Astrocyte (in vitro differentiated cells and primary cell): ENCODE results near the gene POLD4. TPM values are rescaled to one million over a fixed set of nuclear protein-coding genes. Genes with fewer than 3 reads are reported as not detected.
A peak's percentile ranks its signal among the peaks of the same experiment; 100 is the strongest.

Experiments used
- DNase-seq: peaks from one replicate; pipeline ENCODE4 v3.0.0-alpha.2; 2010; ENCODE audit warnings: low read depth
- FAIRE-seq: peaks from 2 replicates; lab custom pipeline; 2011; peaks lifted over from hg19 to GRCh38; lab: Jason Lieb, UNC
- H2AFZ ChIP-seq: 2 replicates; pipeline ENCODE4 v1.6.0; 2012; ENCODE audit warnings: low read depth, low read length, inconsistent platforms
- H3K27ac ChIP-seq: 2 replicates; pipeline ENCODE4 v1.5.1; 2011; ENCODE audit warnings: low read depth, low read length, inconsistent platforms
- H3K27me3 ChIP-seq: 2 replicates; pipeline ENCODE4 v1.6.0; 2011; ENCODE audit warnings: low read length, inconsistent platforms; ENCODE audit not compliant: insufficient read depth
- H3K36me3 ChIP-seq: 2 replicates; pipeline ENCODE4 v1.5.1; 2011; ENCODE audit warnings: low read length, inconsistent platforms; ENCODE audit not compliant: insufficient read depth
- H3K4me1 ChIP-seq: 2 replicates; pipeline ENCODE4 v1.5.1; 2011; ENCODE audit warnings: low read length, inconsistent platforms; ENCODE audit not compliant: insufficient read depth
- H3K4me2 ChIP-seq: 2 replicates; pipeline ENCODE4 v1.6.0; 2012; ENCODE audit warnings: low read length, inconsistent platforms
- H3K4me3 ChIP-seq: 2 replicates; pipeline ENCODE4 v1.5.1; 2011; ENCODE audit warnings: low read depth, mild to moderate bottlenecking, low read length, inconsistent platforms; ENCODE audit not compliant: insufficient read depth
- H3K79me2 ChIP-seq: 2 replicates; pipeline ENCODE4 v1.6.0; 2012; ENCODE audit warnings: mild to moderate bottlenecking, low read length, inconsistent platforms; ENCODE audit not compliant: insufficient read depth
- H3K9ac ChIP-seq: 2 replicates; pipeline ENCODE4 v1.6.0; 2012; ENCODE audit warnings: mild to moderate bottlenecking, low read length, inconsistent platforms
- H3K9me3 ChIP-seq: 2 replicates; pipeline ENCODE4 v1.5.1; 2012; ENCODE audit warnings: low read depth, mild to moderate bottlenecking, low read length, inconsistent platforms; ENCODE audit not compliant: insufficient read depth
- H4K20me1 ChIP-seq: 2 replicates; pipeline ENCODE4 v1.6.0; 2012; ENCODE audit warnings: low read length, inconsistent platforms; ENCODE audit not compliant: insufficient read depth
- H3K27ac Mint-ChIP-seq: one replicate; pipeline ENCODE4 v1.8.0; 2021; ENCODE audit warnings: mild to moderate bottlenecking, mixed read lengths; ENCODE audit not compliant: unreplicated experiment
- H3K27me3 Mint-ChIP-seq: one replicate; pipeline ENCODE4 v1.8.0; 2021; ENCODE audit warnings: low read depth, mixed read lengths; ENCODE audit not compliant: unreplicated experiment
- H3K36me3 Mint-ChIP-seq: one replicate; pipeline ENCODE4 v1.8.0; 2021; ENCODE audit warnings: low read depth, mixed read lengths; ENCODE audit not compliant: unreplicated experiment
- H3K4me1 Mint-ChIP-seq: one replicate; pipeline ENCODE4 v1.8.0; 2021; ENCODE audit warnings: low read depth, mixed read lengths; ENCODE audit not compliant: unreplicated experiment
- H3K4me3 Mint-ChIP-seq: one replicate; pipeline ENCODE4 v1.8.0; 2021; ENCODE audit warnings: mild to moderate bottlenecking, moderate library complexity, mixed read lengths; ENCODE audit not compliant: unreplicated experiment
- H3K9me3 Mint-ChIP-seq: one replicate; pipeline ENCODE4 v1.8.0; 2021; ENCODE audit warnings: mild to moderate bottlenecking, mixed read lengths; ENCODE audit not compliant: unreplicated experiment
- EZH2 ChIP-seq: IDR thresholded peaks from 2 replicates; pipeline ENCODE4 v1.6.1; 2012; ENCODE audit warnings: mild to moderate bottlenecking, low read length, inconsistent platforms; ENCODE audit not compliant: insufficient read depth
- total RNA-seq: library from RNA; stranded (reverse); gene quantifications from 2 replicates; pipeline ENCODE4 v1.2.1, GENCODE V29; 2021
- TF ChIP-seq, protein P1 (sequence below): IDR thresholded peaks from 2 replicates; pipeline ENCODE4 v1.5.1; 2011; ENCODE audit warnings: low read depth, mild to moderate bottlenecking, inconsistent platforms, low read length, moderate library complexity; ENCODE audit not compliant: insufficient read depth

Gene POLD4
- total RNA-seq, 1 donor from 2014 or later: 53.5 TPM

DNA sequence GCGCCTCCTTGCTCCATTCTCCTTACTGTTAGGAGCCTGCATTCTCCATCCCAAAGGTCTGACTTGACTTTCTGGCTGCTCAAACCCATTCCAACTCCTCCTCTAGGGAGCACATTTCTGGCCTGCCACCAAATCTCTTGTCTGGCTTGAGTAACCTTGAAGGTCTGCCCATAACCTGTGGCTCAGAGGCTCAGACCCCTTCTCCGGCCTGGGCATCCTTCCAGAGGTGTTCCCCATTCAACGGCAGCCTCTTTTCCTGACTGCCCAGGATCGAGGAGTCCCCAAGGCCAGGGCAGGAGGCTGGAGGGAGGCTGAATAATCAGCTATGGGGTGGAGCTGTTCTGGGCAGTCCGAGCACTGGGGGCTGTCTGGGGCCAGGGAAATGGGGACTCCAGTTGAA is 40.6 kb upstream of the POLD4 start:
- TF ChIP-seq, protein P1, sequence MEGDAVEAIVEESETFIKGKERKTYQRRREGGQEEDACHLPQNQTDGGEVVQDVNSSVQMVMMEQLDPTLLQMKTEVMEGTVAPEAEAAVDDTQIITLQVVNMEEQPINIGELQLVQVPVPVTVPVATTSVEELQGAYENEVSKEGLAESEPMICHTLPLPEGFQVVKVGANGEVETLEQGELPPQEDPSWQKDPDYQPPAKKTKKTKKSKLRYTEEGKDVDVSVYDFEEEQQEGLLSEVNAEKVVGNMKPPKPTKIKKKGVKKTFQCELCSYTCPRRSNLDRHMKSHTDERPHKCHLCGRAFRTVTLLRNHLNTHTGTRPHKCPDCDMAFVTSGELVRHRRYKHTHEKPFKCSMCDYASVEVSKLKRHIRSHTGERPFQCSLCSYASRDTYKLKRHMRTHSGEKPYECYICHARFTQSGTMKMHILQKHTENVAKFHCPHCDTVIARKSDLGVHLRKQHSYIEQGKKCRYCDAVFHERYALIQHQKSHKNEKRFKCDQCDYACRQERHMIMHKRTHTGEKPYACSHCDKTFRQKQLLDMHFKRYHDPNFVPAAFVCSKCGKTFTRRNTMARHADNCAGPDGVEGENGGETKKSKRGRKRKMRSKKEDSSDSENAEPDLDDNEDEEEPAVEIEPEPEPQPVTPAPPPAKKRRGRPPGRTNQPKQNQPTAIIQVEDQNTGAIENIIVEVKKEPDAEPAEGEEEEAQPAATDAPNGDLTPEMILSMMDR: no peak
- no peak for TF ChIP-seq EZH2
- H3K27me3 Mint-ChIP-seq: no peaks in the 10 kb centered on the region

DNA sequence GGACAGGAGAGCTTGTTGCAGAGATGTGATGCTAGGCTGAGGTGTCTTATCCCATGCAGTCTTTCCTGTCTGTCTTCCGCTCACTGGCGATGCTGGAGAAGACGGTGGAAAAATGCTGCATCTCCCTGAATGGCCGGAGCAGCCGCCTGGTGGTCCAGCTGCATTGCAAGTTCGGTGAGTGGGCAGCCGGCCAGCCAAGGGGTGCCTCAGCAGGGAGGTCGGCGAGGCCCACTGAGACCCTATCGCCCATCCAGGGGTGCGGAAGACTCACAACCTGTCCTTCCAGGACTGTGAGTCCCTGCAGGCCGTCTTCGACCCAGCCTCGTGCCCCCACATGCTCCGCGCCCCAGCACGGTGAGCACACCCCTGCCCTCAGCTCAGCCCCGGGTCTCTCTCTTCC is 40.1 kb upstream of the POLD4 start:
- Histone ChIP-seq H3K4me1 (peaks cover 10% of the 10 kb centered on the region), H3K79me2 (peaks cover 24% of the 10 kb centered on the region), H3K9me3 (no peaks in the 10 kb centered on the region), H2AFZ (no peak overlapping the region), H3K36me3 (no peaks in the 10 kb centered on the region), H4K20me1 (peaks cover 19% of the 10 kb centered on the region), H3K4me3 (no peak overlapping the region), H3K27ac (no peak overlapping the region), H3K9ac (no peak overlapping the region), H3K27me3 (no peaks in the 10 kb centered on the region), H3K4me2 (no peak overlapping the region)
- no peak for TF ChIP-seq EZH2
- TF ChIP-seq, protein P1: no peak
- Mint-ChIP-seq H3K9me3 (no peaks in the 10 kb centered on the region), H3K27me3 (no peaks in the 10 kb centered on the region), H3K4me3 (peak overlapping the region; percentile 70), H3K36me3 (peaks cover 15% of the 10 kb centered on the region), H3K4me1 (peaks cover 7% of the 10 kb centered on the region), H3K27ac (no peak overlapping the region)
- DNase-seq: no peak
- FAIRE-seq: no peak

More for the DNA sequence above, 40.6 kb upstream of the POLD4 start:
- no peak overlapping the region for H3K27ac Mint-ChIP-seq
- Histone ChIP-seq H3K4me3 (no peak overlapping the region), H2AFZ (no peak overlapping the region), H3K4me2 (no peak overlapping the region), H3K9ac (no peak overlapping the region), H3K9me3 (no peaks in the 10 kb centered on the region), H3K36me3 (no peaks in the 10 kb centered on the region), H3K27me3 (no peaks in the 10 kb centered on the region), H3K27ac (no peak overlapping the region), H3K4me1 (peaks cover 10% of the 10 kb centered on the region), H3K79me2 (peaks cover 29% of the 10 kb centered on the region), H4K20me1 (peaks cover 22% of the 10 kb centered on the region)
- no peak for DNase-seq
- peaks cover 7% of the 10 kb centered on the region for H3K4me1 Mint-ChIP-seq
- peaks cover 16% of the 10 kb centered on the region for H3K36me3 Mint-ChIP-seq
- H3K9me3 Mint-ChIP-seq: no peaks in the 10 kb centered on the region
- H3K4me3 Mint-ChIP-seq: peak overlapping the region; percentile 70
- FAIRE-seq: no peak

DNA sequence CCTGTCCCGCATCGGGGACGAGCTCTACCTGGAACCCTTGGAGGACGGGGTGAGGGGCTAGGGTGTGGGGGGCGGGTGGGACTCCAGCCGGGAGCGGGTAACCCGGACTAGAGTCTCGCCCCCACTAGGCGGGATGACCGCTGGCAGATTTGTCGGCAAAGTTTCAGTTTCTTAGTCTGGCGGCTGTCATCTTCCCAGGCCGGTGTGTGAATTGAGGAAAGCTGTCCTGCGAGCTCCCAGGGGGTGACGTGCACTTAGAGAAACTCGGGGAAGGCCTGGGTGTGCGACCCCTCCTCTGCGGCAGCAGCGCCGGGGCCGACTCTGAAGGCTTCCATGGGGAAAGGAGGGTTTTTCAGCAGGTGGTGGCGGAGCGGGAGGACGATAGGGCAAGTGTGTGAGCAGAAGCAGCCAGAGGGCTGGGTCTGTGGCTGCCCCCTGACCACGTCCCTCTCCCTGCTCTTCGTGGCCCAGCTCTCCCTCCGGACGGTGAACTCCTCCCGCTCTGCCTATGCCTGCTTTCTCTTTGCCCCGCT is 38.9 kb upstream of the POLD4 start:
- peaks cover 14% of the 10 kb centered on the region for H3K79me2 ChIP-seq
- peaks cover 10% of the 10 kb centered on the region for H3K4me1 ChIP-seq
- peaks cover 10% of the 10 kb centered on the region for H3K4me1 Mint-ChIP-seq
- peak overlapping the region; percentile 85 for H3K9ac ChIP-seq
- no peak for TF ChIP-seq EZH2
- TF ChIP-seq, protein P1: no peak
- peaks cover 8% of the 10 kb centered on the region for H3K36me3 Mint-ChIP-seq
- no peak for FAIRE-seq
- peak overlapping the region; percentile 92 for H3K27ac Mint-ChIP-seq
- no peaks in the 10 kb centered on the region for H3K27me3 Mint-ChIP-seq
- H3K27me3 ChIP-seq: no peaks in the 10 kb centered on the region
- no peak for DNase-seq
- no peaks in the 10 kb centered on the region for H3K9me3 ChIP-seq
- H3K4me3 Mint-ChIP-seq: peak overlapping the region; percentile 90
- H2AFZ ChIP-seq: peak overlapping the region; percentile 91
- peak overlapping the region; percentile 97 for H3K4me2 ChIP-seq
- H3K9me3 Mint-ChIP-seq: no peaks in the 10 kb centered on the region
- H3K27ac ChIP-seq: no peak overlapping the region
- H4K20me1 ChIP-seq: peaks cover 11% of the 10 kb centered on the region
- H3K36me3 ChIP-seq: no peaks in the 10 kb centered on the region
- peak overlapping the region; percentile 74 for H3K4me3 ChIP-seq
